C4-2B (cell line): ENCODE measurements around the gene ARAP1.

ENCODE experiments used
- H3K27ac ChIP-seq: fragments of 450-650 bp; 2 replicates; pipeline ENCODE4 v1.5.1; 2017
- CTCF ChIP-seq: fragments of 450-650 bp; conservative IDR thresholded peaks from 2 replicates; pipeline ENCODE4 v1.5.1; 2017; ENCODE audit warnings: mild to moderate bottlenecking
- ZFX ChIP-seq: fragments of 450-650 bp; IDR thresholded peaks from 2 replicates; pipeline ENCODE4 v1.6.1; 2017

ARAP1 gene

DNA sequence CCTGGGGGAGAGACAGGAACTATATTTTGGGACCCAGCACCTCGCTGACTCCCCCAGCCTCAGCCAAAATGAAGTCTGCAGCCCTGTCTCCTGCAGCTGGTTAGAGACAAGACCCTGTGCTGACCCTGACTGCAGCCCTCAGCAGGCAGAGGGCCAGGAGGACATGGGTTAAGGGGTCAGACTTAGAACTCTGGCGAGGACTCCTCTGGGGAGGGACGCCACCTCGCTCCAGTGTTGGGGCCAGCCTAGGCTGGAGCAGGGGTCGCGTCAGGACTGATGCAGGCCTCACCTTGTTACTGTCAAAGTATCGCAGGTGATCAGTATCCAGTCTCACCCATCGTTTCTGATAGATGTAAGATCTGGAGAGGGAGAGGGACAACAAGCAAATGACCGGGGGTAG, 41.1 kb downstream of the ARAP1 start:
- no peak overlapping the region for H3K27ac ChIP-seq
- TF ChIP-seq ZFX: no peak
- no peak for TF ChIP-seq CTCF

GRCh38 chr11:72710278-72710677, 41.9 kb downstream of the ARAP1 start:
- H3K27ac ChIP-seq: no peak overlapping the region
- TF ChIP-seq CTCF (no peak), ZFX (no peak)

GRCh38 chr11:72709478-72710238, 42.5 kb downstream of the ARAP1 start:
- H3K27ac ChIP-seq: no peak overlapping the region
- no peak for TF ChIP-seq ZFX
- TF ChIP-seq CTCF: no peak

DNA sequence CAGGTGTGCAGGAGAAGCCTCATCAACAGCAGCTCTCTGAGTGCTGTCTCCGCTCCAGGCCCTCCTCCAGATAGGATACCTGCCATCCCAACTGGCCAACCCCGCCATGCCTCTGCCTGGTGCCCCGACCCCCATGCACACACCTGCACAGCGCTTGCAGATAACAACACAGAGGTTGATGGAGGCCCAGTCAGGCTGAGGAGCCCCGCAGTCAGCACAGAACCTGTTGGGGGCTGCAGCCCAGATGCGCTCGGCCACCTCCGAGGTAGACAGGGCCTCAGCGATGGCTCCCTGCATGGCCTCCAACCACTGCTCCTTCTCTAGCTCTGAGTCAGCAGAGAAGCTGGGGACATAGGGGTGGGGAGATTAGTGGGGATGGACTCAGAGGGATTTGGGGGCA, 45.2 kb downstream of the ARAP1 start:
- no peak overlapping the region for H3K27ac ChIP-seq
- TF ChIP-seq CTCF (no peak), ZFX (no peak)

- TF ChIP-seq ZFX (no peak), CTCF (no peak)
- H3K27ac ChIP-seq: no peak overlapping the region
Measured at GRCh38 chr11:72706579-72706978, 45.6 kb downstream of the ARAP1 start.

DNA sequence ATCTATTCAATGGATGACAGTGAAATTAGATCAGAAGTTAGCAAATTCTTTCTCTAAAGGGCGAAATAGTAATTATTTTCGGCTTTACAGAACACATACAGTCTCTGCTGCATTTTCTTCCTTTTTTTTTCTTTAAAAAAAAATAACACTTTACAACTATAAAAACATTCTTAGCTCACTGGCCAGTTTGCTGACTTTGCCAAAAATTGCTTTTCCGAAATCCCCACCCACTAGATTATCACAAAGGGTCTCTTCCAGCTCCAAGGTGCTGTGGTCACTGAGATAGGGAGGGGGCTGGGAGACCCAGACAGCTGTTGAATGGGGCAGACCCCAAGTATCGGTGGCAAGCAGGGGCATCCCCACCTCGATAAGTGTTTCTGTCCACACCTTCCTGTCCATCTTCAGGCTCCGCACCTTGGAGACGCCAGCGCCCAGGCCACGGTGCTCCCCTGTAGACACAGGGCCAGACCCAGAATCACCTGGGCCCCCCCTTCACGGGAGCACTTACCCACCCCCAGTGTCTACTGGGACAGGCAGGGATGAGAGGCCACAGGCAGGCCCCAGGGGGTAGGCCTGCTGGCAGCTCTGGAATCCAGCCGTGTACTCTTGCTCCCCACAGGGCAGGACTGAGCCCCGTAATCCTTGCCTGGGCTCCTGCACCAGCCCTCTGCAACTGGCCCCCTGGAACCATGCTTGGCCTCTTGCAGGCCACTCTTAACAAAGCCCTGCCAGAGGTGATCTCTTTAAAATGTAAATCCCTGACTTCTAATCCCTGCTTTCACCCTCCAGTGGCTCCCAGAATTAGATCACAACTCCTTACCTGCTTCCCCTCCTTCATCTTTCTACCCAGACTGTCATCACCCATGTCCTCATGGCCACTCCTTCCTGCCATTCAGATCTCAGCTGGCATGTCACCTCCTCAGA, 46.5 kb downstream of the ARAP1 start:
- TF ChIP-seq CTCF (no peak), ZFX (no peak)
- H3K27ac ChIP-seq: no peak overlapping the region

DNA sequence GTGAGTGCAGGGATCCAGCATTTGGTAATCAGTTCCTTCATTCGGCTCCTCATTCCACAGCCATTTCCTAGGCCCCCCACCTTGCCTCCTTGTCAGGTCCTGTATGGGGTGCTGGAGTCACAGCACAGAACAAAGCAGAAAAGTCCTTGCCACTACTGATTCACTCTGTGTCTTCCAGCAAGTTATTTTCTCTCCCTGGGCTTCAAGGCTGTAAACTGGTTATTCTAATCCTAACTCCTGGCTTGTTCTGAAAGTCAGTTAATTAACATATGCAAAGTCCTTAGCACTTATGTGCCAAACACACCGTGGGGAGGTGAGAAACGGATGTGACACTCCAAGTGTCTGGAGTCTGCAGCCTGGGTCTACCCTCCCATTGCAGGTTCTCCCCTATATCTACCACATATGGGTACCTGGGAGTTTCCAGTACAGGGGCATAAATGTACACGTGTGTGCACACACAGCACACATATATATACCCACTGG, 47.4 kb downstream of the ARAP1 start:
- no peak overlapping the region for H3K27ac ChIP-seq
- TF ChIP-seq CTCF (no peak), ZFX (no peak)
